OCI-LY7 (cell line): ENCODE measurements around the gene LEAP2.

ENCODE experiments used
- EZH2phosphoT487 ChIP-seq: fragments of 200-600 bp; sonication (generic); IDR thresholded peaks from 2 replicates; pipeline ENCODE4 v1.6.1; 2018; ENCODE audit warnings: low read depth, borderline replicate concordance, mild to moderate bottlenecking, mixed run types, antibody characterized with exemption, low read length, moderate library complexity, mixed read lengths
- TF ChIP-seq, protein P1 (sequence below): fragments of 200-600 bp; sonication (generic); conservative IDR thresholded peaks from 2 replicates; pipeline ENCODE4 v1.5.1; 2014; ENCODE audit warnings: mild to moderate bottlenecking, antibody characterized with exemption, low read length, moderate library complexity, mixed read lengths

DNA sequence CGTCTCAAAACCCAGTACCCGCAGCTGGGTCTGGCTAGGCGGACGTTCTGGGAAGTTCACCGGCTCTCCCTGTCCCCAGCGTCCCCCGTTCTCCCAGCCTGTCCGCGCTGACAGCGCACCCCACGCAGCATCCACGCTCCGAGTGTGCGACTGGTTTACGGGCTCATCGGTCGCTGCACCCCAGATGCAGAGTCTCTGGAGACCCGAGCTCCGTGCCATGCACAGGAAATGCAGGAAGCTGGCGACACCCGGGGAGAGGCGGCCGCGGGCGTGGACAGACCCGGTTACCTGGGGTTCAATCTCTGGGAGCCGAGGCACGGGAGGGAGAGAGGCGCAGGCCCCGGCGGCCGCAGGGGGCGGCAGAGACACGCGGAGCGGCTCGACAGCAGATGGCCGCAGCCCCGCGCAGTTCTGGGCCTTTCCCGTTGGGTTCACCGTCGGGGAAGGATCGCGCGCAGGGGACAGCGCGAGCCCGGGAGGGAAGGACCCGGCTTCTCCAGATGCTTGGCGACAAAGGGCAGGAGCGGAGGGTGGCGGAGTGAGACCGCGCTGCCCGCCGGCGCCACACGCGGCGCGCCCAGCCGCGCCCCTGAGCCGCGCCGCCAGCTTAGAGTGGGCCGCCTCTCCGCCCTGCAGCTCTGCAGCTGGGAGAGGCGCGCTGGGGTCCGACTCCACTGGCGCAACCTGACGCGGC, 43.6 kb upstream of the LEAP2 start:
- TF ChIP-seq, protein P1, sequence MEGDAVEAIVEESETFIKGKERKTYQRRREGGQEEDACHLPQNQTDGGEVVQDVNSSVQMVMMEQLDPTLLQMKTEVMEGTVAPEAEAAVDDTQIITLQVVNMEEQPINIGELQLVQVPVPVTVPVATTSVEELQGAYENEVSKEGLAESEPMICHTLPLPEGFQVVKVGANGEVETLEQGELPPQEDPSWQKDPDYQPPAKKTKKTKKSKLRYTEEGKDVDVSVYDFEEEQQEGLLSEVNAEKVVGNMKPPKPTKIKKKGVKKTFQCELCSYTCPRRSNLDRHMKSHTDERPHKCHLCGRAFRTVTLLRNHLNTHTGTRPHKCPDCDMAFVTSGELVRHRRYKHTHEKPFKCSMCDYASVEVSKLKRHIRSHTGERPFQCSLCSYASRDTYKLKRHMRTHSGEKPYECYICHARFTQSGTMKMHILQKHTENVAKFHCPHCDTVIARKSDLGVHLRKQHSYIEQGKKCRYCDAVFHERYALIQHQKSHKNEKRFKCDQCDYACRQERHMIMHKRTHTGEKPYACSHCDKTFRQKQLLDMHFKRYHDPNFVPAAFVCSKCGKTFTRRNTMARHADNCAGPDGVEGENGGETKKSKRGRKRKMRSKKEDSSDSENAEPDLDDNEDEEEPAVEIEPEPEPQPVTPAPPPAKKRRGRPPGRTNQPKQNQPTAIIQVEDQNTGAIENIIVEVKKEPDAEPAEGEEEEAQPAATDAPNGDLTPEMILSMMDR: peak; percentile 81
- no peak for TF ChIP-seq EZH2phosphoT487
